Right lobe of liver (tissue), 4 donors: Measurements from ENCODE around the gene SH3RF1.

Source experiments
- POLR2A ChIP-seq: fragments of 450-650 bp; IDR thresholded peaks from one replicate; pipeline ENCODE4 v1.6.1; 2017; ENCODE audit warnings: antibody characterized with exemption, mild to moderate bottlenecking
- TF ChIP-seq, protein P1 (sequence below), 4 donors: fragments of 200-600 bp in 3 of 4; fragments of 450-650 bp in 1 of 4; IDR thresholded peaks; one replicate each; pipeline versions ENCODE4 v1.5.1 to v1.8.0; 2016 to 2022; ENCODE audit warnings: antibody characterized with exemption in 4 of 4, mild to moderate bottlenecking in 2 of 4
- donor health status: DM: no; HTN: no; CAD: no.
- donor health status: DM: no; HTN: no; CAD: no.
- donor health status: DM: no; HTN: yes; CAD: no.

- TF ChIP-seq, protein P1, sequence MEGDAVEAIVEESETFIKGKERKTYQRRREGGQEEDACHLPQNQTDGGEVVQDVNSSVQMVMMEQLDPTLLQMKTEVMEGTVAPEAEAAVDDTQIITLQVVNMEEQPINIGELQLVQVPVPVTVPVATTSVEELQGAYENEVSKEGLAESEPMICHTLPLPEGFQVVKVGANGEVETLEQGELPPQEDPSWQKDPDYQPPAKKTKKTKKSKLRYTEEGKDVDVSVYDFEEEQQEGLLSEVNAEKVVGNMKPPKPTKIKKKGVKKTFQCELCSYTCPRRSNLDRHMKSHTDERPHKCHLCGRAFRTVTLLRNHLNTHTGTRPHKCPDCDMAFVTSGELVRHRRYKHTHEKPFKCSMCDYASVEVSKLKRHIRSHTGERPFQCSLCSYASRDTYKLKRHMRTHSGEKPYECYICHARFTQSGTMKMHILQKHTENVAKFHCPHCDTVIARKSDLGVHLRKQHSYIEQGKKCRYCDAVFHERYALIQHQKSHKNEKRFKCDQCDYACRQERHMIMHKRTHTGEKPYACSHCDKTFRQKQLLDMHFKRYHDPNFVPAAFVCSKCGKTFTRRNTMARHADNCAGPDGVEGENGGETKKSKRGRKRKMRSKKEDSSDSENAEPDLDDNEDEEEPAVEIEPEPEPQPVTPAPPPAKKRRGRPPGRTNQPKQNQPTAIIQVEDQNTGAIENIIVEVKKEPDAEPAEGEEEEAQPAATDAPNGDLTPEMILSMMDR (IDR thresholded peaks at IDR 0.05), result no peak
- no peak for TF ChIP-seq POLR2A
Observed at GRCh38 chr4:169100670-169101101, 170.1 kb downstream of the SH3RF1 start.
